Loucy (cell line): ENCODE measurements around the gene APBB3.
A peak's percentile ranks its signal among the peaks of the same experiment; 100 is the strongest.

Source experiments
- H2AFZ ChIP-seq: fragments of 200-600 bp; sonication (generic); 2 replicates; pipeline ENCODE4 v1.6.0; 2016; ENCODE audit warnings: antibody characterized with exemption, mild to moderate bottlenecking, low read length, moderate library complexity
- H3F3A ChIP-seq: fragments of 200-600 bp; 2 replicates; pipeline ENCODE4 v1.6.0; 2016; ENCODE audit warnings: antibody characterized with exemption, low read depth, mild to moderate bottlenecking
- H3K27me3 ChIP-seq: fragments of 200-600 bp; sonication (generic); 2 replicates; pipeline ENCODE4 v1.6.1; 2014; ENCODE audit warnings: low read length, mild to moderate bottlenecking; ENCODE audit not compliant: insufficient read depth, poor library complexity, severe bottlenecking
- H3K36me3 ChIP-seq: fragments of 200-600 bp; sonication (generic); 2 replicates; pipeline ENCODE4 v1.6.1; 2016; ENCODE audit warnings: low read length; ENCODE audit not compliant: insufficient read depth
- H3K4me1 ChIP-seq: fragments of 200-600 bp; sonication (generic); 2 replicates; pipeline ENCODE4 v1.5.1; 2014; ENCODE audit warnings: low read length, mild to moderate bottlenecking; ENCODE audit not compliant: insufficient read depth, poor library complexity, severe bottlenecking
- H3K4me2 ChIP-seq: fragments of 200-600 bp; sonication (generic); 2 replicates; pipeline ENCODE4 v1.6.0; 2014; ENCODE audit warnings: antibody characterized with exemption, low read length, low read depth, mild to moderate bottlenecking; ENCODE audit not compliant: poor library complexity, severe bottlenecking
- H3K4me3 ChIP-seq: fragments of 200-600 bp; sonication (generic); 2 replicates; pipeline ENCODE4 v1.5.1; 2014; ENCODE audit warnings: low read length, mild to moderate bottlenecking, mixed read lengths; ENCODE audit not compliant: poor library complexity, severe bottlenecking
- H3K79me2 ChIP-seq: fragments of 200-600 bp; sonication (generic); 2 replicates; pipeline ENCODE4 v1.6.1; 2014; ENCODE audit warnings: low read length; ENCODE audit not compliant: insufficient read depth
- H3K9ac ChIP-seq: fragments of 200-600 bp; sonication (generic); 2 replicates; pipeline ENCODE4 v1.6.0; 2014; ENCODE audit warnings: mild to moderate bottlenecking, low read depth, low read length, moderate library complexity; ENCODE audit not compliant: poor library complexity, severe bottlenecking
- H3K9me2 ChIP-seq: fragments of 200-600 bp; sonication (generic); replicated peaks from 2 replicates; pipeline ENCODE4 v1.6.1; 2016; ENCODE audit warnings: low read depth, low read length, mixed read lengths
- H3K9me3 ChIP-seq: fragments of 200-600 bp; sonication (generic); 2 replicates; pipeline ENCODE4 v1.6.1; 2014; ENCODE audit warnings: mild to moderate bottlenecking, antibody characterized with exemption, low read length, low read depth; ENCODE audit not compliant: insufficient read depth
- H4K20me1 ChIP-seq: fragments of 200-600 bp; sonication (generic); 2 replicates; pipeline ENCODE4 v1.6.0; 2014; ENCODE audit warnings: antibody characterized with exemption, low read length, mild to moderate bottlenecking; ENCODE audit not compliant: insufficient read depth, poor library complexity, severe bottlenecking
- EZH2phosphoT487 ChIP-seq: fragments of 200-600 bp; IDR thresholded peaks from 2 replicates; pipeline ENCODE4 v1.6.1; 2018; ENCODE audit warnings: antibody characterized with exemption, mild to moderate bottlenecking, moderate library complexity, borderline replicate concordance
- TF ChIP-seq, protein P1 (sequence below): fragments of 200-600 bp; sonication (generic); conservative IDR thresholded peaks from 2 replicates; pipeline ENCODE4 v1.5.1; 2014; ENCODE audit warnings: mild to moderate bottlenecking, antibody characterized with exemption, low read length

The APBB3 gene

DNA sequence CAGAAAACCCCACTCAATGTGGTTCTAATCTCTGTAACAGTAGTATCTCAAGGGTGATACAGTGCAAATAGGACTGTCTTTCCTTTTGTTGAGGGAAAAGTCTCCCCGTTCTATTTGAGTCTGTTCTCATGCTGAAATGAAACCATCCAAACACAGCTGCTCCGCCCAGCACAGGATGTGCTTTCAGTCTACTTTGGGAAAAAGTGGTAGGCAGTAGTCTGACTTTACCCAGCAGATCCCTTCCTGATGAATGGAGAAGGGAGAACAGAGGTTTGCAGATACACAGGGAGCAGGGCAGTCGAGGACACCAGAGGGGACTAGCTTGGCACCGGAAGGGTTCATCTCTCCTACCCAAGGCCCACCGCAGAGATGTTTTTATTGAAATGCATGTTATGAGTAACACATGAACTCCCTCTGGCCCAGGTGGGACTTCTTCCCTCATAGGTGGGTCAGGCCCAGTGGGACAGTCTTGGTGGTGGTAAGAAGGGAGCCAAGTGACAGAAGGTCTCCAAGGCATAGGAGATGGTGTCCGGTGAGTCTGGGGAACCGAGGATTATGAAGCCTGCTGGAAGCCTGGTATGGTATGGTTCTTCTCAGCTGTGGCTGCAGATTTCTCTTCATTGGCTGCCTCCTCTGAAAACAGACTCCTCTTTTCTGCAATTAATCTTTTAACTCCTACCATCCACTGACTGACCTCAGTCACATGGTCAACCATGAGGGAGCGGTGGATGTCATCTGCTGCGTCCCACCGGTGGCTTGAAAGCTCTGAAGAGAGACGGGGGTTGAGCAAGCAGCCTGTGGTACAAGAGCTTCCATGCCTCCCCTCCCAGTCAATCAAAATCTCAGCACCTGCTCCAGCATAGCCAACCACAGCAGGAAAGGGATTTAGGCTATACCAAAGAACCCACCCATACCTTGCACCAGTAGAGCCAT, 14.0 kb downstream of the APBB3 start:
- Histone ChIP-seq H3K79me2 (peaks cover 28% of the 10 kb centered on the region), H3K4me1 (peaks cover 18% of the 10 kb centered on the region), H3K9me2 (no peaks in the 10 kb centered on the region), H3K4me3 (no peak overlapping the region), H3K9me3 (no peaks in the 10 kb centered on the region), H3K9ac (no peak overlapping the region), H3K36me3 (peaks cover 31% of the 10 kb centered on the region; the same call in 1 of the 2 replicates), H3K4me2 (no peak overlapping the region), H3F3A (no peaks in the 10 kb centered on the region), H3K27me3 (no peaks in the 10 kb centered on the region), H2AFZ (no peak overlapping the region), H4K20me1 (no peaks in the 10 kb centered on the region)
- no peak for TF ChIP-seq EZH2phosphoT487
- TF ChIP-seq, protein P1, sequence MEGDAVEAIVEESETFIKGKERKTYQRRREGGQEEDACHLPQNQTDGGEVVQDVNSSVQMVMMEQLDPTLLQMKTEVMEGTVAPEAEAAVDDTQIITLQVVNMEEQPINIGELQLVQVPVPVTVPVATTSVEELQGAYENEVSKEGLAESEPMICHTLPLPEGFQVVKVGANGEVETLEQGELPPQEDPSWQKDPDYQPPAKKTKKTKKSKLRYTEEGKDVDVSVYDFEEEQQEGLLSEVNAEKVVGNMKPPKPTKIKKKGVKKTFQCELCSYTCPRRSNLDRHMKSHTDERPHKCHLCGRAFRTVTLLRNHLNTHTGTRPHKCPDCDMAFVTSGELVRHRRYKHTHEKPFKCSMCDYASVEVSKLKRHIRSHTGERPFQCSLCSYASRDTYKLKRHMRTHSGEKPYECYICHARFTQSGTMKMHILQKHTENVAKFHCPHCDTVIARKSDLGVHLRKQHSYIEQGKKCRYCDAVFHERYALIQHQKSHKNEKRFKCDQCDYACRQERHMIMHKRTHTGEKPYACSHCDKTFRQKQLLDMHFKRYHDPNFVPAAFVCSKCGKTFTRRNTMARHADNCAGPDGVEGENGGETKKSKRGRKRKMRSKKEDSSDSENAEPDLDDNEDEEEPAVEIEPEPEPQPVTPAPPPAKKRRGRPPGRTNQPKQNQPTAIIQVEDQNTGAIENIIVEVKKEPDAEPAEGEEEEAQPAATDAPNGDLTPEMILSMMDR: no peak

DNA sequence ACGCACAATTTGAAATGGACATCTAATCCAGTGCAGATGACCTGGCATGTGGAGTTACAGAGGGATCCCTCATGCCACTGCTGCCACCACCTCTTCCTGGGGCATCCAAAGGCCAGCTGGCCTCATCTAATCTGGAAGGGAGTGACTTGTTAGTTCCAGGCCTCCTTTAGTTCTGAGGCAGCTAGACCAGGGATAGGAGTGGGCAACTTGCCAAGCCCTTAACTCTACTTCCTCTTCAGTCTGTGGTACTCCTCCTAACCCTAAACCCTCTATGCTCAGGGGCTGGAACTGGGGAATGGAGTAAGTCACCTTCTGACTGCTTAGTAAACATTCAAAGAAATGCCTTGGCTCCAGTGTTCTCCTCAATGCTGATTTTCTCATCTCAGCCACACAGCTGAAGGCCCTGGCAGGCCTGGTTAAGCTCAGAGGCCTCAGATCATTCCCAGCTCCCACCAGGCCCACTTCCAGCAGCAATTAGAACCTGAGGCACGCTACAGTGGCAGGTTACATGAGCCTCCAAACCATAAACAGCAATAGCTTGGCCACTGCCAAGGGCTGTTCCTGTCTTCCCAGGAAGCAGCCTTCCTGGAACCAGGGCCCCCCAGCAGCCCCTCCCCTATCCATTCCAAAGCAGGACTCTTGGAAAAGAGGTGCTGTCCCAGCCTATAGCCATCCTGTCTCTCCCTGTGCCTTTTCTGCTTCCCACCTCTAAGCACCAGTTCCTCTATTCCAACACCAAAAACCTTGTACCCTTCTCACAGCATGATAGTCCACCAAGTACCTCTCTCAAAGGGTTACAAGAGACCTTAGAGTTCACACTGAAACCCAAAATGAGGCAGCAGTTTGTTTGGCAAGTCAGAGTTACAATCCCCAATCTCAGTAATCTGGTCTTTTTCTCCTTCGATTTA, 14.9 kb downstream of the APBB3 start:
- H3K4me3 ChIP-seq: no peak overlapping the region
- no peaks in the 10 kb centered on the region for H3K9me3 ChIP-seq
- H3K27me3 ChIP-seq: no peaks in the 10 kb centered on the region
- H3K9ac ChIP-seq: no peak overlapping the region
- no peaks in the 10 kb centered on the region for H3K9me2 ChIP-seq
- H3K4me1 ChIP-seq: peaks cover 14% of the 10 kb centered on the region
- no peaks in the 10 kb centered on the region for H4K20me1 ChIP-seq
- peaks cover 19% of the 10 kb centered on the region for H3K79me2 ChIP-seq
- TF ChIP-seq EZH2phosphoT487: no peak
- TF ChIP-seq, protein P1: no peak
- no peaks in the 10 kb centered on the region for H3F3A ChIP-seq
- H2AFZ ChIP-seq: no peak overlapping the region
- no peak overlapping the region for H3K4me2 ChIP-seq
- peaks cover 38% of the 10 kb centered on the region; the same call in 1 of the 2 replicates for H3K36me3 ChIP-seq

DNA sequence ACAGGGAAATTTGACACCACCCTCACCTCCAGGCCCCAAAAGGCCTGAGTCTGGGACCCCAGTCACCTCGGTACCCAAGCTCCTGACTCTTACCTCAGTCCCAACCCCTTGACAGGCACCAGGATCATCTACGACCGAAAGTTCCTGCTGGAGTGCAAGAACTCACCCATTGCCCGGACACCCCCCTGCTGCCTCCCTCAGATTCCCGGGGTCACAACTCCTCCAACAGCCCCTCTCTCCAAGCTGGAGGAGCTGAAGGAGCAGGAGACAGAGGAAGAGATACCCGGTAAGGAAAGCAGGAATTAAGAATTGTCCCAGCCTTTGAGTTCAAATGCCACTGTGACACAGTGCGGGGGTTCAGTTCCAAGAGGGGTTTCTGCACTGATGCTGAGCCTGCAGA, 15.6 kb downstream of the APBB3 start:
- Histone ChIP-seq H3K4me3 (peak overlapping the region; percentile 74), H3K4me2 (peak overlapping the region; percentile 75), H3K9me3 (no peaks in the 10 kb centered on the region), H4K20me1 (no peaks in the 10 kb centered on the region), H3F3A (no peaks in the 10 kb centered on the region), H3K79me2 (peaks cover 13% of the 10 kb centered on the region), H3K4me1 (peaks cover 8% of the 10 kb centered on the region), H3K9me2 (no peaks in the 10 kb centered on the region), H3K27me3 (no peaks in the 10 kb centered on the region), H3K36me3 (peaks cover 43% of the 10 kb centered on the region; the same call in 1 of the 2 replicates), H2AFZ (no peak overlapping the region), H3K9ac (peak overlapping the region; percentile 75)
- no peak for TF ChIP-seq EZH2phosphoT487
- TF ChIP-seq, protein P1: no peak
